NOMO-1 treated with dmso at 0.1 percent for 144 hours (cell line): ENCODE results near the gene ASRGL1.
A peak's percentile ranks its signal among the peaks of the same experiment; 100 is the strongest.
"Not testable (repeated sequence)": the region's sequence is repeated elsewhere in the genome, so short reads cannot be mapped to it uniquely, and the experiment has no call there.

Experiments
- DNase-seq: peaks from one replicate; lab custom pipeline; 2025; ENCODE audit not compliant: unreplicated experiment; lab: John Stamatoyannopoulos, UW

Gene ASRGL1

DNA sequence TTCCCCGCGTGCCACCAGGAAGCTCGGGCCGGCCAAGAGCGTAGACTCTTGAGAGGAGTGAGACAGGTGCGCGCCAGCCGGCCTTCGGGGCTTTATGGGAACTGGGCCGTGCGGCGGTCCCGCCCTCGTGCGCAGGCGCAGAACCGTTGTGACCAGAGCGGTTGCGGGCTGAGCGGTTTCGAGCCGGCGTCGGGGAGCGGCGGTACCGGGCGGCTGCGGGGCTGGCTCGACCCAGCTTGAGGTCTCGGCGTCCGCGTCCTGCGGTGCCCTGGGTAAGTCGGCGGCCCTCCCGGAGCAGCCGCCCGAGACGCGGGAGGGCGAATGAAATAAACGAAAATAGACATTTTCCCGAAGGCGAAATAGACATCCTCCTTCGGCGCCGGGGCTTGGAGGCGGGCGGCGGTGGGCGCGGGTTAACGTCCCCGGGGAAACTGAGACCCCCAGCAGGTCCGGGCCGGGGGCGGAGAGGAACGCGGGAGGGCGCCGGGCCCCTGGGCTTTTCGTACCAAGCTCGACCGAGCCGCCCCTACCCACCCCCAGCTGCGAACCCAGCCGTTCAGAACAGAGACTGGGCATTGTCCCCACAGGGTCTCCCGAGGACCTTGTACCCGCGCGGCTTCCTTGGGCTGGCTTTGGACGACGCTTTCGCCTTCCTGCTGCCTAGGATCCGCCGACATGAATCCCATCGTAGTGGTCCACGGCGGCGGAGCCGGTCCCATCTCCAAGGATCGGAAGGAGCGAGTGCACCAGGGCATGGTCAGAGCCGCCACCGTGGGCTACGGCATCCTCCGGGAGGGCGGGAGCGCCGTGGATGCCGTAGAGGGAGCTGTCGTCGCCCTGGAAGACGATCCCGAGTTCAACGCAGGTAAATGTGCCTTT is at the start of gene ASRGL1:
ASRGL1 (plus strand) TSS at position 146 of the 879 bp plus-strand sequence; CDS start at position 676, 530 bp downstream.
- DNase-seq: peak; percentile 57

DNA sequence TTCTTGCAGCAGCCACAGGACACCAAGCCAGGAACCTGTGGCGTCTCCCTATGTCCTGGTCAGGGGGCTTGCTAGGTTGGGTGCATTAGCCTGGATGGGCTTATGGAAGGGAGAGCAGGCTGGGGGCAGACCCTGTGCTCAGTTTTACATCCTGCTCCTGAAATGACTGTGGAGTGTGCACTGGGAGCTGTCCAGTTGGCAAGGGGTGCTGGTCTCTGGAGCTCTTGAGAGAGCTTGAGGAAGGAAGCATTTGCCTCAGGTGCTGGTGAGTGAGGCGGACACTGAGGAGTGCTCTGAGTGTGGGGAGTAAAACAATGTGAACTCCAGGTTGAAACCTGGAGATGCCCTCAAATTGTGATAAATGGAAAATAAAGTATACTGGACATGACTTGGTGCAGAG is 41.7 kb upstream of the ASRGL1 start:
- no peak for DNase-seq

- DNase-seq: no peak
These were observed 38.3 kb upstream of the ASRGL1 start, which contains the start of gene SCGB1D4 for GRCh38 chr11:62298975-62299374. Gene SCGB1D4, minus strand, starts transcription at chr11:62299075. Its CDS starts 65 bp downstream, at chr11:62299010.

- DNase-seq: no peak
These were observed 31.0 kb upstream of the ASRGL1 start for GRCh38 chr11:62306227-62306626.

- no peak for DNase-seq
These were observed 29.3 kb upstream of the ASRGL1 start for GRCh38 chr11:62307950-62308349.

- no peak for DNase-seq
These were observed 27.3 kb upstream of the ASRGL1 start for GRCh38 chr11:62309991-62310390.

DNA sequence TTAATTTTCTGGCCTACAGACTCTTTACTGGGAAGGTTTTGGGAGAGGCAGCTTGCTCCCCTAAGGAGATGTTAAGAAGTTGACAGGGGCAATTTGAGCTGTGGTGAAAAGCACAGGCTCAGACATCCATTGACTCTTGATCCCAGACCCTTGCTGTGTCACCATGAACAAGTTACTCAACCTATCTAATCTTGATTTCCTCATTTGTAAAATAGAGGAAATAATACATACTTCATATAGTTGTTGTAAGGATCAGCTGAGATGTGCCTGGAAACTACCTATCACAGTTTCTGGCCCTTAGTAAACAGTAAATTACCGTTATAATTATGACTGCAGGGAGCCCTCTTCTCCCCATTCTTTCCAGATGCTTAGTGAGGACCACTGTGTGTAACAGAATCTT is 21.8 kb upstream of the ASRGL1 start:
- no peak for DNase-seq

DNA sequence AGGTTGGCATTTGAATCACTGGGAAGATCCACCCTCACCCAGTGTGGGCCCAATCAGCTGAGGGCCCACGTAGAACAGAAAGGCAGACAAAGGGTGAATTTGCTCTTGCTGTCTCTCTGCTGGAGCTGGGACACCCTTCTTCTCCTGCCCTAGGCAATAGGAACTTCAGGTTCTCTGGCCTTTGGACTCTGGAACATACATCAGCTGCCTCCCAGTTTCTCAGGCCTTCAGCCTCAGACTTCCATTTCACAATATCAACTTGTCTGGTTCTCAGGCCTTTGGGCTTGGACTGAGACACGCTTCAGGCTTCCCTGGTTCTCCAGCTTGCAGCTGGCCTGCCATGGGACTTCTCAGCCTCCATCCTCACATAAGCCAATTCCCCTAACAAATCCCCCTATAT is 14.7 kb upstream of the ASRGL1 start:
- DNase-seq: no peak

DNA sequence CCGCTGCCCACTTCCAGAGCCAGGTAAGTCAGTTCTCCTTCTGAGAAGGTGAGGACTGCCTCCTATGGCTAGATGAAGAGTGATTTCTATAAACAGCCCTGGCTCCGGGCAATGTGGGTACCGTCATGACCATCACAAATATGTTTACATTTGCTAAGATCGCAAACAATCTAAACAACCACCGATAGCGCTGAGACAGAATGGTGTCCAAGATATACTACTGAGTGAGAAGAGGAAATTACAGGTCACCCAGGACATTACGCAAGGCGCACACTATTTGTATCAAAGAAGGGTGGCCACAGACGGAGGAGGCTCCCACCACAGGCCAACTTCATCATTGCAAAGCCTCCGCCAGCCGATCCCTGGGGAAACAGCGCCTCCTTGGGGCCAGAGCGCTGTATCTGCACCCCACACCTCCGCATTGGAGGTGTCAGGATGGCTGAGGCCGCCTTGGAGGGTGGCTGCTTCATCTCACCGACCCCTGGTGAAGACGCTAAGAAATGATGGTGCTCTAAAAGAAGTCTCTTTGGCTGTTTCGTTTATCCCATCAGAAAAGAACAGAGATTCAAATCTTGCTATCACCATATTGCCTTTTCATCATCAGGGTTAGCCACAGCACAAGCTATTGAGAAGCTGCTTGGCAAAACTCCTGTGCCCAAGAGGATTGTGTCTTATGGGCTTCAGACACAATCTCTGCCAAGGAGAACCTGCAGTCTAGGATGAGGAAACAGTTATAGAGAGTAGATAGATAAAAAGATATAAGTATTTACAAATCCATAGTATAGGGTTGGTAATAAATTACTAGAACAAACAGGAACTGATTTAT is 12.3 kb upstream of the ASRGL1 start:
- DNase-seq: peak; percentile 67

- DNase-seq: not testable (repeated sequence)
These were observed 11.5 kb upstream of the ASRGL1 start for GRCh38 chr11:62325781-62326180.

GRCh38 chr11:62326719-62327118 is 10.5 kb upstream of the ASRGL1 start:
- DNase-seq: not testable (repeated sequence)

- not testable (repeated sequence) for DNase-seq
These were observed 9.7 kb upstream of the ASRGL1 start for GRCh38 chr11:62327541-62327940.

- not testable (repeated sequence) for DNase-seq
These were observed 6.0 kb upstream of the ASRGL1 start for GRCh38 chr11:62331264-62331663.

DNA sequence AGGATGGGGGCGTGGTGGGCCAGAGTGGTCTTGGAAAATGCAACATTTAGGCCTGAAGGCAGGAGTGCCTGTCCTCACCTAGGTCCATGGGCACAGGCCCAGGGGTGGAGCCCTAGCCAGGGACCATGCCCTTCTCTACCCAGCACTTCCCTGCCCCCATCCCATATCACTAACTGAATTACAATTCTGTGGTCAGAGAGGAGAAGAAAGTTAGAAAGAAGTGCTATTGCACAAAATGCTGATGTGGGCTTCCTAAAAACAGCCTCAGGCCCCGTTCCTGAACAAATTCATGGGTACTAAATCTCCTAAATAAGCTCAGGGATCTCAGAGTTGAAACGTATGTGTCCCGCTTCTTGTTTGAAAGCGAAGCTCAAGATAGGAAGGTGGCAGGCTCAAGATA is 3.5 kb upstream of the ASRGL1 start:
- peak; percentile 41 for DNase-seq

DNA sequence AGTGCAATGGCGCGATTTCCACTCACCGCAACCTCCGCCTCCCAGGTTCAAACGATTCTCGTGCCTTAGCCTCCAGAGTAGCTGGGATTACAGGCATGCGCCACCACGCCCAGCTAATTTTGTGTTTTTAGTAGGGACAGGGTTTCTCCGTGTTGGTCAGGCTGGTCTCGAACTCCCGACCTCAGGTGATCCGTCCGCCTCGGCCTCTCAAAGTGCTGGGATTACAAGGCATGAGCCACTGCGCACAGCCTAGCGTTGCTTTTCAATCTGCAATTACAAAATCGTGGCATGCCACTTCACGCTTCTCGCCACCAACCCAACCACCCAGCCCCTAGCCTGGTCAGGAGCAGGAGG is 322 bp upstream of the ASRGL1 start:
- DNase-seq: not testable (repeated sequence)

DNA sequence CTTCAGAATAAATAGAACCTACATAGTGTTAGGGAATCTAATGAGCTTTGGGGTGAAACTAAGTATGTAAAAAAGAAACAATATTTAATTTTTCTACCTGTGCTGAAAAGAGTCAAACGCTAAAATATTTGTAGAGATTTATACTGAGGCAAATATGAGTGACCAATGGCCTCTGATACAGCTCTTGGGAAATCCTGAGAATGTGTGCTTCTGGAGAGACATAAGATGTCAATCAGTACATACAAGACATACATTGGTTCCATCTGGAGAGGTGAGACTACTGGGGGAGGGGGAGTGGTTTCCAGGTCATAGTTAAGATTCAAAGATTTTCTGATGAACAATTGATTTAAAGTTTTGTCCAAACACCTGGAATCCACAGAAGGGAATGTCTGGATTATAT is 970 bp downstream of the ASRGL1 start:
- DNase-seq: no peak

- peak; percentile 27 for DNase-seq
These were observed 3.1 kb downstream of the ASRGL1 start for GRCh38 chr11:62340269-62340901.

- DNase-seq: no peak
These were observed 4.3 kb downstream of the ASRGL1 start for GRCh38 chr11:62341588-62341987.

- DNase-seq: peak; percentile 49
These were observed 6.5 kb downstream of the ASRGL1 start for GRCh38 chr11:62343646-62344190.

DNA sequence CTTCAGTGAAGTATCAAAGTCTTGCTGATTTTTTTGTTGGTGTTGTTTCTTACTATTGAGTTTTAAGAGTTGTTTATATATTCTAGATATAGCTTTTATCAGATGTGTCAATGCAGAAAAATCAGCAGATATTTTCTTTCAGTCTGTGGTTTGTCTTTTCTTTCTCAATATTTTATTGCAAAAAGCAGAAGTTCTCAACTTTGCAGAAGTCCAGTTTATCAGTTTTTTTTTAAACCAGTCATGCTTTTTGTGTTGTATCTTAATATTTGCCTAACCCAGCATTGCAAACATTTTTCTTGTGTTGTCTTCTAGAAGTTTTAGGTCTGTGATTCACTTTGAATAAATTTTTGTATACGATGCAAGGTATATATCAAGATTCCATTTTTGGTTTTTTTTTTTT is 7.0 kb downstream of the ASRGL1 start:
- peak; percentile 63 for DNase-seq

- no peak for DNase-seq
These were observed 8.6 kb downstream of the ASRGL1 start for GRCh38 chr11:62345861-62346260.
